ENCODE measurements around the gene UBAC1.
"Not testable (repeated sequence)": the region's sequence is repeated elsewhere in the genome, so short reads cannot be mapped to it uniquely, and the experiment has no call there.

The UBAC1 gene

DNA sequence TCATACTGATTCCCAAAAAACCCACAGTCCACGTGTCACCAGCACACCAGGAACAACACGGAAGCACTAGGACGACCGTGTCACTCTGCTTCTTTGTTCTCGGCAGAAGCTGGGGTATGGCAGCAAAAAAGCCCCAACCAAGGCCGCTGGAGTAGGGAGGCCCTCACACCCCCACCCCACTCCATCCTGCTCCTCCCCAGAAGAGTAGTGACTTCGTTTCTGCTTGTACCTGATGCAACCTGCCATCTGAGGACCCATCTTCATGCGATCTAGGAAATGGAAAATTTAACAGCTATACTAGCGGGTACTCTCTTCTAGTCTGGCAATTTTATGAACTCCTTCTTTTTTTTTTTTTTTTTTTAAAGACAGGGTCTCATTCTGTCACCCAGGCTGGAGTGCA lies 3.7 kb downstream of the UBAC1 start:
- DNase-seq = no peak

DNA sequence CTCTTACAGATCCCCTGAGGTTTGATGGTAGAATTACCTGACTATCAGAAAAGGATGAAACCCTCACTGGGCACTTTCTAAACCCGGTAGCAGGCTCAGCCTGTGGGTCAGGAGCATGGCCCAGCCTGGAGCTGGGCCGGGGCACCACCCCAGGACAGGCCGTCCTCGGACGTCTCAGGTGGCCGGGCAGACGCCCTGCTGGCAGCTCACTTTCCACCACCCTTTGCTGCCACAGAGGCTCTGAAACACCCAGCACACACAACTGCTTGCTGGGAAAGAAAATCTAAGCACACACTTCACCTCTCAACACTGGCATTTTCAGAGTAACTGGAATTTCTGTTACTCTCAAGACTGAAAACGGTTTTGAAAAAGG lies 4.4 kb downstream of the UBAC1 start:
- DNase-seq = no peak

DNA sequence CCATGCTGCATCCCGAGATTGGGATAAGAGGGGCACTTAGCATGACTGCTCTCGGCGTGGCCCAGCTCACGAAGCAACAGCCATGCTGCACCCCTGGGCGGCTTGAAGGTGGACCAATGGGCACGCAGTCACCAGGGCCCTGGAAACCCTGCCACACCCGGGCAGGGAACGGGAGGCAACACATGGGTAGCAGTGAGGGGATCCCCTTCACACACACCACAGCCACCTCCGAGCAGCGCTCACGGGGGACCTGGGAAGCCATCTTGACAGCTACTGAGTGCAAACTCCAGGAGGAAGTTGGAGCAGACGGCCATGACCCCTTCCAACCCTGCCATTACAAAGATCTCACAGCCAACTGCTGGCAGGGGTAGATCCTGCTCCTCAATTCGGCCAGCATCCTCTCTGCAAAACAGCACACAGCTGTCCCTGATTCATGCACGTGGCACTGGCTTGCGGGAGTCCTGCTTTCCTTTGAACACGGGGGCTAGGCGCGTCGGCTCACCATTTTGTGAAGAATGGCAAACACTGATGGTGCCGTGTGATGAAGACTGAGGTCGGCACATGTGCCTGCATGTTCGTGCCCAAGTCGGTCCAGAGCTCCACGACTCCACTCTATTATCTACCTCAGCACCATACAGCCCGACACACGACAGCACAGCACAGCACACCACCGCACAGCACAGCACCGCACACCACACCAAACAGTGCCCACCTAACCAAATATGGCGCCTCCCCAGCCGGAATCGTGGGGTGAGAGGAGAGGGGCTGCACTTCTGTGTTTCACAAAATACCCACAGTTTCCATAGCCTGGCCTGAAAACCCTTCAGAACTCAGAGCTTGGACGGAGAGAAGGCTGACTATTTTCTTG lies 5.0 kb downstream of the UBAC1 start:
- DNase-seq = no peak

DNA sequence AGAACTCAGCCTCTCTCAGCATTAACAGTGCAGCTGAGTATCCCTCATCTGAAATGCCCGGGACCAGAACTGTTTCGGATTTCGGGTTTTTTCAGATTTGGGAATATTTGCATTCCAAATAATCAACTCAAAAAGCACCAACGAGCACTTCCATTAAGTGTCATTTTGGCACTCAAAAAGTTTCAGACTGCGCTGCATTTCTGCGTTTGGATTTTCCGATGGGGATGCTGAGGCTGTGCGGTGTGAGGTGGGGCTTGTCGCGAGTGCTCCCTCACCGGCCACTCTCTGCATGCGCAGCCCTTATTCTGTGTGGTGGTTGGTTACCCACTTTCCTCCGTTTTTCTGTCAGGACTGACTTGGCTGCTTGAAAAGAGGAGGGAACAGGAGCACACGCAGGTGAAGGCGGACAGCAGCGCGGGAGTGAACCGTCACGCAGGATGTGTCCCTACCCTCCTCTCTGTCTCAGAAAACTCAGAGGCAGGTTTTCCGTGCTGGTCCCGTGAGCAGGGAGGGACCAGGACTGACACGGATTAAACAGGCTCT lies 8.4 kb downstream of the UBAC1 start:
- DNase-seq = no peak

DNA sequence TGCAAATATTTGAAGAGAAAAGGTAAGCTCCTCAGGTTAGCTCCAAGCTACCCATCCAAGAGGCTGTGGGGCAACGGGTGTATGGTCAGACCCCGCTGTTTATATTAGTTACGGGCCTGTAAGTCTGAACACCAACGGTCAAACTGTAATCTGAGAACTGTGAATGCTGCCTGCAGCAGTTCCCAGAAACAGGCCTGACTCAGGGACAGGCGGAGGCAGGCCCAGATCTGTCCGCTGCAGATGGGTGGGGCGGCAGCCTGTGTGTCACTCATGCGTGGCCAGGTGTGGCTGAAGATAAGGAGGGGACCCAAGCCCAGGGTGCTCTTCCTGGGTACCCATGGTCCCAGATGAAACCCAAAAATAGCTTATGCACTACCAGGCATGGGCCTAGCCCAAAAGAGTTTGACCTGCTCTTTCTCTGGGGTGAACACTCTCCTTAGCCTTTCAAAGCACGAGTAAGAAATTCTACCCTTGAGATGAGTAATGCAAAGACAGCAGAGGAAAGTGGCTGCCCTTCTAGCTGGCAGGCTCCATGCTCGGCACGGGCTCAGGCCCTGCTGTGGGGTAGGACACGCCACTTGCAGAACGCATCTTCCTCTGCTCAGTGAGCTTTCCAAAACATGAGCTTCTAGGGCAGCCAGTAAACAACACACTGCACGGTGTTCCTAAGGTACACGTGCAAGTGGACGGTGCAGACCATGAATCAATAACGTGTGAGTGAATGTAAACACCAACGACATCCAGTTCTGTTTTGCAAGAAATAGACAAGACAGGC lies 9.1 kb downstream of the UBAC1 start:
- DNase-seq = no peak

DNA sequence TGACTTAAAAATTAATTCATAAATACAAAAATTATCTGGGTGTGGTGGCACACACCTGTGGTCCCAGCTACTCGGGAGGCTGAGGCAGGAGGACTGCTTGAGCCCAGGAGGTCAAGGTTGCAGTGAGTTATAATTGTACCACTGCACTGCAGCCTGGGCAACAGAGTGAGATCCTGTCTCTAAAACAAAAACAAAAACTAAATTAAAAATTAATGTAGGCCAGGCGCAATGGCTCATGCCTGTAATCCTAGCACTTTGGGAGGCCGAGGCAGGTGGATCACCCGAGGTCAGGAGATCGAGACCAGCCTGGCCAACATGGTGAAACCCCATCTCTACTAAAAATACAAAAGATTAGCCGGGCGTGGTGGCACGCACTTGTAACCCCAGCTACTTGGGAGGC lies 9.9 kb downstream of the UBAC1 start:
- DNase-seq = not testable (repeated sequence)

DNA sequence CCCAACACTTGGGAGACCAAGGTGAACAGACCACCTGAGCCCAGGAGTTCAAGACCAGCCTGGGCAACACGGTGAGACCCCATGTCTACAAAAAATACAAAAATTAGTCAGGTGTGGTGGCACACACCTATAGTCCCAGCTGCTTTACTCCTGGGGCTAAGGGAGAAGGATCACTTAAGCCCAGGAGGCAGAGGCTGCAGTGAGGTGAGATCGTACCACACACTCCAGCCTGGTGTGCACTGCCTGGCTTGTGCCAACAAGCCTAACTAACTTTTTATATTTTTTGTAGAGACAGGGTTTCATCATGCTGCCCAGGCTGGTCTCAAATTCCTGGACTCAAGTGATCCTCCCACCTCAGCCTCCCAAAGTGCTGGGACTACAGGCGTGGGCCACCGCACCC lies 10.3 kb downstream of the UBAC1 start:
- not testable (repeated sequence) for DNase-seq

DNA sequence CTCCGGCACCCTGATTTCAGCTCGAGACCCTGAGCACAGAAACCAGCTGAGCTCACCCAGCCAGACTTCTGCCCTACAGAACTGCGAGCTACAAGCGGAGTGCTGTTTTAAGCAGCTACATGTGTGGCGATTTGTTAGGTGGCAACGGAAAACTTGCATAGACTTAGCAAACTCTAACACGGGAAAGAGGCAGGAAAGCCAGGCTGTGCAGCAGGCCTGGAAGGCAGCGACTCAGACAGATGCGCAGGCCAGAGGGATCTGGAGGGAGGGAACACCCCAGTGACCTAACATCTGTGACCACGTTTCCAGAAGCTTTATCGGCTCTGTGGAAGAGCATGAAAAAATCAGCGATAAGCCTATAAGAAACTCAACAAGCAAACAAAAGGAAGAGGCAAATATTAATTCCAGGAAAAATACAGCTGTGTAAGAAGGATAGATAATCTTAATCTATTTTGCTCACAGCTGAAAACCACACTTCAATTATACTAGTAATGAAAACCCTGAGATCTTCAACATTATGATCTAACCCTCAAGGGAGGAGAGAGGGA lies 11.0 kb downstream of the UBAC1 start:
- DNase-seq = no peak

DNA sequence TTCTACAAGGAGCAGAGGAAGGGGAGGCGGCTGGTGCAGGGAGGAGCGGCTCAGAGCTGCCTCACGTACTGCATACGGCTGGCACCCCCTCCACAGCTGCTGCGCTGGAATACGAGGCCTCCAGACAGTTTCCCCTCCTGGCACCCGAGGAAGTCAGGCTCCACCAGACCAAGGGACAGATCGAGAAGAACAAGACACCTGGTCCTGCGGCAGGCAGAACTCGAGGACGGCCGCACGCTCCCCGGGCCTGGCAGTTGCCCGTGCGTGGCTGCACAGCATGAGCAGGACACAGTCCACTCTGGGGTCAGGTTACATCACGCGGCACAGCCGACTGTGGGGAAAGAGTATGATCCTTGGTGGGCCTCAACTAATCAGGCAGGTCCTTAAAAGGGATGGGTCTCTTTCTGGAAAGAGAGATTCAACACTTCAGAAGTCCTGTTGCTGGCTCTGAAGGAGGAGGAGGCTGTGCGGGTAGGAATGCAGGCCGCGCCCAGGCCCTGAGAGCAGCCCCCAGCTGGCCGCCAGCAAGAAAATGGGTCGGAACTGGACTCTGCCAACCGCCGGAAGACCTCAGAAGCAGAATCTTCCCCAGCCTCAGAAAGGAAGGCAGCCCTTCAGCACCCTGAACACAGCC lies 11.6 kb downstream of the UBAC1 start:
- no peak for DNase-seq

DNA sequence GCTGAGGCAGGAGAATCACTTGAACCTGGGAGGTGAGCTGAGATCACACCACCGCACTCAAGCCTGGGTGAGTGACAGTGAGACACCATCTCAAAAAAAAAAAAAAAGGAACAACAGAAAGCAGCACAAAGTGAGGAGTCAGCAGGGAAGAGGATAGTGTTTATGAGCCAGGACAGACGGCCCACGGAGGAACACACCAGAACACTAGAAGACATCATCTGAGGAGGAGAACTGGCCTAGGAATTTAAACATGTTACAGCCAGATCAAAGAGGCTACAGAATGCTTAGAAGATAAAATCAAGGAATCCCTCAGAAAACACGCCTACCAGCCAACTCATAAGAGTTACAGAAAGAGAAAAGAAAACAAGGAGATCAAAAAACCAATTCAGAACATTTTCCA lies 12.2 kb downstream of the UBAC1 start:
- DNase-seq = no peak

DNA sequence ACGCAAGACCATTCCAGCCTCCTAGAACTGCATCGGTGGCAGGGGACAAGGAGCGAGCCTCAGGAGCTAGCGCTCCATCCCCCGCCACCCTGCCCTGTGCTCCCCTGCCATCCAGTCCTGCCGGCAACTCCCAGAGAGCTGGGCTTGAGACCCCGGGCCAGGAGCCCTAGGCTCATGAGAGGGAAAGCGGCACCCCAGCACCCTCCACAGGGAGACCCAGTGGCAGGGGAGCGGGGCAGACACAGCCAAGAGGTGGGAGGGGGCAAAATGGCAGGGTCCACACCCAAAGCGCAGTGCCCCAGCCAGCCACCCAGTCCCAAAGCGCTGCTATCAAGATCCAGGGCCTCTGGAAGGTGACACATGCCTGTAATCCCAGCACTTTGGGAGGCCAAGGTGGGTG lies 12.7 kb downstream of the UBAC1 start:
- no peak for DNase-seq

DNA sequence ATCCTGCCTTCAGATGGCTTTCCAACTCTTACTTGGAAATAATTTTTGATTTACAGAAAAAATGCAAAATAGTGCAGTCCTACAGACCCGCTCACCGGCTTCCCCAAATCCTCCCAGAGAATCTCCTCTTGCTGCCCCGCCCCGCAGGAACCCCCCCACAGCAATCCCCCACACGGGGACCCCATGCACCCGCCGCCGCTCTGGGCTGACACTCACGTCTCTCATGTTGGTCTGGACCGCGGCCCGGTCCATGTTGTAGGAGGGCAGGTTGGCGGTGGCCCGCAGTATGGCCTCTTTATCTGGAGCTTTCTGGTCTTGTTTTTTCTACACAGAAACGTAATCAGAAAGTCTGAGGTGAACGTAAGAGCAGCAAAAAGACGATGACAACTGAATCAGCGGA lies 13.6 kb downstream of the UBAC1 start:
- DNase-seq = no peak

DNA sequence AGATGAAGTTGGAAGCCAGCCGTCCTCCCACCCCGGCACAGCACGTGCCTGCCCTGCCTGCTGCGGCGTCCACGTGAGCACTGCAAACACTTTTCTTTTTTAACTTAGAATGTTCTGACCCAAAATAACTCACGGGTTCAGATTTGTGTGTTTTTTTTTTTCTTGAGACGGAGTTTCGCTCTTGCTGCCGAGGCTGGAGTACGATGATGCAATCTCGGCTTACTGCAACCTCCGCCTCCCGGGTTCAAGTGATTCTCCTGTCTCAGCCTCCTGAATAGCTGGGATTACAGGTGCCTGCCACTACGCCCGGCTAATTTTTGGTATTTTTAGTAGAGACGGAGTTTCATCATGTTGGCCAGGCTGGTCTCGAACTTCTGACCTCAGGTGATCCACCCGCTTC lies 14.1 kb downstream of the UBAC1 start:
- DNase-seq = not testable (repeated sequence)

DNA sequence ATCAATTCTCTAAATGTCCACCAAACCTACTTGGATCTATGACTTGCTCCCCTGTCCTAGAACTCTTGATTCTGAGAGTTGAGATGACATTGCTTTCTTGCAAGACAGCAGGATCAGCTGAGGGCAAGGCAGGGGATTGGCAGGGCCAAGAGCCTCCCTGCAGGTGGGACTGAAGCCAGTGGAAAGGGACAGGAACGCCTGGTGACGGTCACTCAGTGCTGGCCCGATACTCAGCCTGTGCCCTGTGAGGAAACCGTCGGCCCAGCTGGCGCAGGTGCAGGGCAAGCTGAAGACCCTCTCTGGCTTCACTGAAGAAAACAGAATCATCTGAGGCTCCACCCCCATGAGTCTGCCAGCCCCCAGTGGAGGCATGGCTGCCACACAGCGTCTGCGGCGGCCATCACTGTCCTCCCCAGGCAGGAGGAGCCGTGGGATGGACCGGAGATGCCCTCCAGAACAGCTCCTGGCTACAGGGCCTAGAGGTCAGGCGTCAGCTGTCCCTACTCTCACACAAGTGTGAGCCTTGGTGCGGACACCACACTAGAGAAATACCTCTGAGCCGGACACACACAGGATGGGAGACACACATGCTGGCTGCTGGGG lies 14.7 kb downstream of the UBAC1 start:
- DNase-seq = no peak

DNA sequence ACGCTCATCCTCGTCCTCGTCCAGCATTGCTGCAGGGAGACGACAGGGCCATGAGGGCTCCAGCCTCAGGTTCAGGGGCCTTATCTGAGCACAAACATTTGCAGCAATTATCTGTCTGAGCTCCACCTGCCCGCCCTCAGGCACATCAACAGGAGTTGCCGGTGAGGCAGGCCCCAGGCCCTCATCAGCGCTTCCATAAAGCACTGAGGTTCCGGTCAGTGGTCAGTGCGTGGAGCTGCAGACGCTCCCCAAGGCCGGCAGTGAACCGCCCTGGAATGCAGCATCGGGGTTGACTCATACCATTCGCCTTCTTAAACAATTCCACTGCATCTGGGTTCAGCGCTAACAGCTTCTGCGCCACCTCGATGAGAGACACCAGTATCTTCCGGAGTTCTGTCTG lies 15.2 kb downstream of the UBAC1 start:
- DNase-seq = no peak

DNA sequence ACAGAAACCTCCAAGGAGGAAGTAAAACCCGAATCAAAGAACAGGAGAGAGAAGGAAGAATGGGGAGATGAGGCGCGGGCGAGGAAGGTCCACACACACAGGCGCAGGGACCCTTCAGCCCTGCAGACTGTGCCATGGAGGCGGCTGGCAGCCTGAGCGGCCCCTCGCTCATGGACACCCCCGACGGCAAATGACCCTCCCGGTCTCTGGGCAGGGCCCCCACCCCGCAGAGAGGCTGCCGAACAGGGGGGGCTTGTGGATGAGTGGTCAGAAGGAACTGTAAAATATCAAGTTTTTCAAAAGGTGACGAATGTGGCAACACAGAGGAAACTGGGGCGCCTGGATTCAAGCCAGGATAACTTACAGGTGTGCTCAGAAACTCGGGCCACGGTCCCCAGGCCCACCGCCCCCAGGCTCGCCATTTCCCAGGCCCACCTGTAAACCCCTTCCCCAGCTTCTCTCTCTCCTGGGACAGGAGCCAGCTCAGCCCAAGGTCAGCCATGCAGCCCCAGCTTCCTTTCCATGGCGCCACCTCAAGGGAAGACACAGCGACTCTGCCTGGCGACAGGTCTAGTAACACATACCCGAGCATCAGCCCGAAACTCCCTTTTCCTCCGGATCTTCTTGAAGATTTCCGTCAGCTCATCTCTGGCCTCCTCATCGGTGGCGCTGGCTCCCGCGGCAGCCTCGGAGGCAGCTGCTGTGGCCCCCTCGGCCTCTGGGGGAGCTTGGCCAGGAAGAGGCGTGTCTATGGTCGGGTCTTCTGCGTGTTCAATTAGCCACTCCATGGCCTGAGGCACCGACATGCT lies 16.5 kb downstream of the UBAC1 start:
- DNase-seq = no peak

DNA sequence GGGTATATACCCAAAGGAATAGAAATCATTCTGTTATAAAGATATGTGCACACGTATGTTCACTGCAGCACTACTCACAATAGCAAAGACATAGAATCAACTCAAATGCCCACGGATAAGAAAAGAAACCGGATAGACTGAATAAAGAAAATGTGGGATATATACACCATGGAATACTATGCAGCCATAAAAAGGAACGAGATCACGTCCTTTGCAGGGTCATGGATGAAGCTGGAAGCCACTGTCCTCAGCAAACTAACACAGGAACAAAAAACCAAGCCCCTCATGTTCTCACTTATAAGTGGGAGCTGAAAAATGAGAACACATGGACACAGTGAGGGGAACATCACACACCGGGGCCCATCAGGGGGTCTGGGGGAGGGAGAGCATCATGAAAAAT lies 17.6 kb downstream of the UBAC1 start:
- DNase-seq = not testable (repeated sequence)

DNA sequence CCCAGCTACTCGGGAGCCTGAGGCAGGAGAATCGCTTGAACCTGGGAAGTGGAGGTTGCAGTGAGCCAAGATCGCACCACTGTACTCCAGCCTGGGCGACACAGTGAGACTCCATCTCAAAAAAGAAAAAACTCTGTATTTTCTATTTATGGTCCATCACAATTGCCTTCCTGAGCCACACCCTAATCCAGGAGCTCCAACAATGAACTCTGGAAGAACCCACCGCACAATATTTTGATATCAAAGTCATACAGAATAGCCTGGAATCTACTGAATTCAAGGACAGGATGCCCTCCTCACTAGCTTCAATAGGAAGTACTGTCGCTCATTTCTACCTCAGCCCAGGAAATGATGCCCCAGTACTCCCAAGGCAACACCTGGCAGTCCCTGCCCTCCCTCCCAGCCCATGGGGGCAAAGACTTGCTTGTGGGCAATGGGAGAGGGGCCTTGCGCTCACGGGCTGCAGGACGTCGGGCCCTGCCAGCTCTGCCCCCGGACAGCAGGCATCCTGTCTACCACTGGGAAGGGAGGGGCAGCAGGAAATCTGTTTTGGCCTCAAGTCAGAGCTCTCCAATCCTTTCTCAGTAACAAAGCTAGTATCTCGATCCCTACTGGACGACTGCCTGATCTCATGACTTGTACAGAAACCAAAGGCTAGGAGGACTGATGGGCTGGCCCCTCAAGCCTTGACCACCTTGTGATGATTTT lies 19.7 kb downstream of the UBAC1 start:
- no peak for DNase-seq

DNA sequence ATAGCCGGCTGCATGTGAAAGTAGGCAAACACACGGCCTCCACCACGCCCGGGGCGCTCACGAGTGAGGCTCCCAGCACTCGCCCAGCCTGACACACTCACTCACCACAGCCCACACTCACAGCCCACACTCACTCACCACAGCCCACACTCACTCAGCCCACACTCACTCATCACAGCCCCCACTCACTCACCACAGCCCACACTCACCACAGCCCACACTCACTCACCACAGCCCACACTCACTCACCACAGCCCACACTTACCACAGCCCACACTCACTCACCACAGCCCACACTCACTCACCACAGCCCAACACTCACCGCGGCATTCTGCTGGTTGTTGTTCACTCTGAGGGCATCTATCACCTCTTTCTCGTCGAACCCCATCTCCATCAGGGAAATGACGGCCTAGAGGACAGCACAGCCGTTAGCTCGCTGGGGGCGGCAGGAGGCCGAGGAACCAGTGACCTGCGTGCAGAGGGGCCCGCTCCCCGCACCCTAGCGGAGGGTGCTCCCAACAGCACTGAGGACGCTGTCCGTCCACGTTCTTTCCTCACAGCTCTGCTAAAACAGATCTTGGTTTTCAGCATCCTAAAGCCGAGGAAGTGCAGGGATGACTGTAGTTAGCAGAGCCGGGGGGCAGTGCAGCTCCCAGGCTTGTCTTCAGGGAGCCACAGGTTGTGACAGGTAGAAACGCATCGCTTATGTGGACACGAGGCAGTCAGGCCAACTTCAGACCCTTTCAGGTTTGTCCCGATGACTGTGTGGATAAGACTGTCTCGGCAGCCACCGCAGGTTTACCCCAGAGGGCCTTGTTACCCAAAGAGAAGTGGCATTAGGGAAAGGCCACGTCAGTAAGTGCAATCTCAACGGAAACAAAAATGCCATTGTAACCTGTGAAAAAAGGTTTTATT lies 21.6 kb downstream of the UBAC1 start:
- DNase-seq = no peak

Data from inflammatory macrophage treated with lipopolysaccharide for 1 hour (primary cell).